HG02970 (cell line): ENCODE measurements around the gene SPP2.

ENCODE experiments used
- ATAC-seq: cut with Tn5 transposase; IDR thresholded peaks from one replicate; pipeline ENCODE4 v1.9.1; 2021; ENCODE audit warnings: mild to moderate bottlenecking, moderate library complexity, moderate number of reproducible peaks; ENCODE audit not compliant: unreplicated experiment, low FRiP score

The SPP2 gene

GRCh38 chr2:234050455-234051135 is at the start of gene SPP2:
Gene SPP2, plus strand, starts transcription at chr2:234050702. Its CDS starts 85 bp downstream, at chr2:234050787.
- ATAC-seq, result no peak

GRCh38 chr2:234001380-234002160 is 48.9 kb upstream of the SPP2 start:
- no peak for ATAC-seq

GRCh38 chr2:234002281-234002680 is 48.2 kb upstream of the SPP2 start:
- ATAC-seq, result no peak

GRCh38 chr2:234003972-234004617 is 46.4 kb upstream of the SPP2 start:
- no peak for ATAC-seq

DNA sequence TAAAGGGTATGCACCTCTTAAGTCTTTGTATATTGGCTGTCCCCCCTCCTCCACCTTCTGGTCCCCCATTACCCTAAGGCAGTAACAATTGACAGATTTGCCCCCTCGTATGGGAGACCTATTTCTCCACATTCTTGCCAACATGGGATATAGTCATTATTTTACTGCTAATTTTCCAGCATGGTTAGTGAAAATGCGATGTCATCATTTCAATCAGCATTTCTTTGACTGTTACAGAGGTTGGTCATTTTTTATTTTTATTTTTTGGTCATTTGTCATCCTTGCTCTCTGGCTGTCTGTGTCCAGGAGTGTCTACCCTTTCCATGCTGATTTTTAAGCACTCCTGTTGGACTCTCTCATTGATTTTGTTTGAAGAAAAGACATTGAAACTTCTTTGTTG is 45.4 kb upstream of the SPP2 start:
- no peak for ATAC-seq

DNA sequence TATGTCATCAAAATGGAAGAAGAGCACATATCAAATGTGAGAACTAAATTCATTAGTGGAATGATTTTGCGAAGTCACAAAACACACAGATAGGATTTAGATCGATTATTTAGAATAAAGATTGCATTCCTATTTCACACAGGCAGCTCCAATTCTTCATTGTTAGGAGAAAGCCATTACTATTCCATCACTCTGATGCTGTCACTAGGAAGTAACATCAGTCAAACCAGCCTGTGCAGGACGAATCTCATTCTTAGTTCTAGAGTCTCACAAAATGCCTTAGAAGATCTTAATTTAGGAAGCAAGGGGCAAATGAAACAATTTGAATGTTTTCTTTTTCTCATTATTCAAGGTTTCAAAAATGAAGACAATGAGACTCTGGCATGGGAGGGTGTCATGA is 44.0 kb upstream of the SPP2 start:
- no peak for ATAC-seq

- ATAC-seq, result no peak
Observed at GRCh38 chr2:234014427-234014826, 36.1 kb upstream of the SPP2 start.

DNA sequence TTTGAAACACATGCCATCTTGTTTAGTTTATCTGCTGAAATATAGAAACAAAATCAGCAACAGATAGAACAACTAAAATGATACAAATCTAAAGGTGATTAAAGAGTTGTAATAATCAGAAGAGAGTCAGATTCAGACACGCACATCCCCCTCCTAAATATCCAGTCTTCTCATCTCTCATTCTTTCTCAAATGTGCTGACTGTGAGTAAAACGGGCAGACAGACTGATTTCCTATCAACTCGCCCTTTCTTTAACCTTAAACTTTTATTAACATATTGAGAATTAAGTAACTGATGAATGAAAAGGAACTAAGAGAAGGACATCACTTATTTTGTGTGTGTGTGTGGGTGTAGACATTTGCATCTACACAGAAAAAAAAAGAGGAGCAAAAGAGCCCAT is 34.6 kb upstream of the SPP2 start:
- ATAC-seq, result no peak

GRCh38 chr2:234019896-234020295 is 30.6 kb upstream of the SPP2 start:
- no peak for ATAC-seq

DNA sequence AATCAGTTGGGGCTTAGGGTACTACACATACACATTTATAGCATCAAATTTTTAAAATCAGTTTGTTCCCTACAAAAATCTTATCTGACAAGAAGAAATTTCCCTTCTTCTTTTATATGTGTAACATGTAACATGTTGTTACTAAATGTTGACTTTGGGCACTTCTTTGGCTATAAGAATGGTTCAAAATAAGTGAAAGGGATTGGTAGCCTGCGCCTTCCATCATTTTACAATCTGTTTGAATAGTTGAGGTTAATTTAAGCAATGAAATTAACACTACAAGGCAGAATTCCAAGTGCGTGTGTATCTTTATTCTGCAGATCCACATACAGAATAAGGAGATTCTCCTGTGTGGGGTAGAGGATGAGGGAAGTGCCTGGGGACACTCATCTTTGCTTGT is 30.2 kb upstream of the SPP2 start:
- no peak for ATAC-seq

DNA sequence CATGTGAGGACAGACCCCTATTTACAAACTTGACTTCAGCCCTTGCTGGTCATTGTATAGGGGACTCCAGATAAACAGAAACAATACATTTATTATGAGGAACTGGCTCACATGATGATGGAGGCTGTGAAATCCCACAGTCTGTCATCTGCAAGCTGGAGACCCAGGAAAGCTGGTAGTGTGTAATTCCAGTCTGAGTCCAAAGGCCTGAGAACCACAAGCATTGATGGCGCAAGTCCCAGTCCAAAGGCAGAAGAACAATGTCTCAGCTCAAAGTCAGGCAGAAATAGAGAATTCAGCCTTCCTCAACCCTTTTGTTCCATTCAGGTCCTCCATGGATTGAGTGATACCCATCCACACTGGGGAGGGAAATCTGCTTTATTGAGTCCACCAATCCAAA is 28.1 kb upstream of the SPP2 start:
- no peak for ATAC-seq

DNA sequence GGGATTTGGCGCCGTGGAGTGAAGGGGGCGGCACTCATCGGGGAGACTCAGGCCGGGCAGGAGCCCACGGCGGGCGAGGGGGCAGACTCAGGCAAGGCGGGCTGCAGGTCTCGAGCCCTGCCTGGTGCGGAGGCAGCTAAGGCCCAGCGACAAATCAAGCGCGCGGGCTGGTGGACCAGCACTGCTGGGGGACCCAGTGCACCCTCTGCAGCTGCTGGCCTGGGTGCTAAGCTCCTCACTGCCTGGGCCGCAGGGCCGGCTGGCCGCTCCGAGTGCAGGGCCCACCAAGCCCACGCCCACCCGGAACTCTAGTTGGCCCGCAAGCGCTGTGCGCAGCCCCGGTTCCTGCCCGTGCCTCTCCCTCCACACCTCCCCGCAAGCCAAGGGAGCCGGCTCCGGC is 26.2 kb upstream of the SPP2 start:
- no peak for ATAC-seq

- no peak for ATAC-seq
Observed at GRCh38 chr2:234025466-234025865, 25.0 kb upstream of the SPP2 start.

DNA sequence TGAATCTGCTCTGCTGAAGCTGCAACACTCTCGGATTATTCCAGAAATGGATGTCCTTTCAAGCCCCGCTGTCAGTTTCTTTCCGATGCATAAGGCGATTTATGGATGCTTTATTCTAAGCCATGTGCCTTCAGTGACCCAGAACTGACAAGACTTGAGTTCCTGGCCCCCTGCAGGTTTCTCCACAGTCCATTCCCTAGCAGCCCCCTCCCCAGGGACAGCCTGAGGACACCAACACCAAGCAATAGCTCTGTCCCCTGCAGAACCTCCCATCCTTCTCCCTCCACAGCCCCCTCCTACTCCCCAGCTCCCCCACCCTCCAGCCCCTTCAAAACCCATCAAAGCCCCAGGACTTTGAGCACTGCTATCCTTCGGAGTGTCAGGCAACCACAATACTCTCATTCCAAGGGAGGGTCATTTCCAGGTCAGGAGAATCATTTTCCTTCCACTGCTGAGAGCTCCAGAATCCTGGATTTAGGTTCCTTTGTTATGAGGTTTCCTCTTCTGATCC is 24.6 kb upstream of the SPP2 start:
- ATAC-seq, result no peak

GRCh38 chr2:234026693-234027254 is 23.7 kb upstream of the SPP2 start:
- no peak for ATAC-seq

GRCh38 chr2:234027641-234028040 is 22.9 kb upstream of the SPP2 start:
- no peak for ATAC-seq

DNA sequence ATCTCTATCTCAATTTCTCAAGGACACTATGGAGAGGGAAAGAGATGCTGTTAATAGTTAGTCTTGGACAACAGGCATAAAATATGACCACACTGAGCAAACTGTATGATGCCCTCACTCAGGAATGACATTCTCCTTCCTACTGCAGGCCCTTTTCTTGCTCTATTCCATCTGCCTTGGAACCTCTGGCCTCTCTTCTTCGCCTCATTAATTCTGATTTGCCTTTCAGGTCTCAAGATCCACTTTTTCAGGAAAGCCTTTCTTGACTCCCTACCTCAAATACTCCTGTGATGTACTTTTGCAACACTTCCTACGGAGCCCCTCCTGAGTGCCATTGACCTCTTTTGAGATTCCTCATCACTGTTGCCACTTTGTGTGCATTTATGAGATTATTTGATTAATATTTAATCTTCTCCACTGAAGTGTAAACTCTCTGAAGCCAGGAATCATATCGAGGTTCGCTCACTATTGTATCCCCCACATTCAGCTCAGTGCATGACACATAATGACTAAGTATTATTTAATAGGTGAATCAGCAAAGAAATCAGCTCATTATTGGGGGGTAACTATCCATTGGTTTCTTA is 21.3 kb upstream of the SPP2 start:
- ATAC-seq, result no peak

- ATAC-seq, result no peak
Observed at GRCh38 chr2:234031207-234031606, 19.3 kb upstream of the SPP2 start.

- ATAC-seq, result no peak
Observed at GRCh38 chr2:234032279-234032856, 18.1 kb upstream of the SPP2 start.

- no peak for ATAC-seq
Observed at GRCh38 chr2:234033174-234033573, 17.3 kb upstream of the SPP2 start.
